HG03571 (cell line): ENCODE data around the gene NEDD8.

Experiments used
- ATAC-seq: cut with Tn5 transposase; IDR thresholded peaks from one replicate; pipeline ENCODE4 v1.9.1; 2021; ENCODE audit not compliant: unreplicated experiment

The NEDD8 gene

DNA sequence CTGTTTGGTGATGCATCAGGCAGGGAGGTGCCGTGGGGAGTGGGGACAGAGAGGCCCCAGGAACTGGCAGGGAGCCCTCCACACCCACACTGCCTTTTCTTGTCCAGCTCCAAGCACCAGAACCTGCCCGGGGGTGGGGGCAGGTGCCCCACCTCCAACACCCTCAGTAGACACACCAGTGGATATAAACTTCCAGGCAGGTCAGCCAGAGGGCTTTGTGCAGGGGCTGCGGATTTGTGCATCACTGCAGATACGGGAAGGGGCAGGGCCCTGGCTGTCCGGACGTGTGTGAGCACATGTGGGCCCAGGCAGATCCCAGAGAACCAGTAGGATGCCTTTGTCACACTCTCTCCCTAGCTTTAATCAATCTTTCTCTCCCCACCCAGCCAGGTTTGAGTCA lies 32.1 kb upstream of the NEDD8 start:
- ATAC-seq = no peak

DNA sequence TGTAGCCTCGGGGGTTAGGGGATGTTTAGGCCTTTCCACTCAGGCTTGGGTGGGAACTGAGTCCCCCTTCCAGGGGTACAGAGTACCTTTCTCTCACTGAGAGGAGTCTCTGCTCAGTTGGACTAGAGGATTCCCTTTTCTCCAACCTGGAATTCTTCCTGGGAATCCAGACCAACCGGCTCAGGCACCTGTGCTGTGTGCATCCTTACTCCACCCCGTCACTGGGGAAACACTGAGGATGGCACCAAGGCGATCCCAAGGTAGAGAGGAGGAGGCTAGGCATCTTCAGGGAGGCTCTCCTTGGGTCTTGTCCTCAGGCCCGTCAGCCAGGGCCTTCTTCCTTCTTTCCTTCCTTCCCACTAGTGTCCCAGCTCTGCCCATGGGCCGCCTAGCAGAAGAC lies 31.7 kb upstream of the NEDD8 start:
- no peak for ATAC-seq

DNA sequence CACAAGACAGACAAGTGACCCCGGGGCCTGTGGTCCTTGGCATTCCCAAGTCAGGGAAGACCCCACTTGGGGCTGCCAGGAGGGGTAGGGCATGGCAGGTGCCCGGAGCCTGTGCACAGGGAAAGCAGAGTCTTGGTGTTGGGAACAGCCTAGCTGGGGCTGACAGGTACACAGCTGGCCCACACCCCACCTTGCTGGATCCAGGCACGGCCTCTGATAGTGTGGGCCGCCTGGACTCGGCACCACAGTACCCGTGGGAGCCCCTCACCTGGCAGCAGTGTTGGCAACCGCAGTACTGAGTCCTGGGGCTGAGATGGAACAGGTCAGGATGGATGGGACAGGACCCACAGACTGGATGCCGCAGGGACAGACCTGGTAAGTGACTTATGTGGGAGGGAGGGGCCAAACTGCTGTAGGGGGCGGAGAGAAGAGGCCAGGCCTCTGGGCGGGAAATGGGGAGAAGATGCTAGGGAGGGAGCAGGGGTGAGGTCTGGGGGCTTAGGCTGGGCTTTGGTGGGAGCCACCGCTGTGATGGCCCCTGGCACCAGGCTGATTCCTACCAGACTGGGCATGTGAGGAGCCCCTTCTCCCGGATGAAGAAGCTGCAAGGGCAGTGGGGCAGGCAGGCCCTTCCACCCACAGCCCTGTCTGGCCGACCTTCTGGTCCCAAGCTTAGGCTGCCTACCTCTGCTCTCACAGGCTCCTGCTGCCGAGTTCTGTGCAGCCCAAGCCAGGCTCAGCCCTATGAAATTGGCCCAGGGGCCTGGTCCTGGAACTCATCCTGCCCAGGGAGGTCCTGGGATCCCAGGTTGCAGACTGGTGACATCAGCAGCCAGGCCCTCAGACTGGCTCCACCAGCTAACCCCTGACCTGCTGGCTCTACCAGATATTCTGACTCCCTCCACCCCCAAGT lies 30.9 kb upstream of the NEDD8 start, which contains the start of gene TGM1:
Gene TGM1, minus strand, starts transcription at position 357 of the 913 bp plus-strand sequence. CDS start 825 bp downstream, outside the sequence.
- no peak for ATAC-seq

DNA sequence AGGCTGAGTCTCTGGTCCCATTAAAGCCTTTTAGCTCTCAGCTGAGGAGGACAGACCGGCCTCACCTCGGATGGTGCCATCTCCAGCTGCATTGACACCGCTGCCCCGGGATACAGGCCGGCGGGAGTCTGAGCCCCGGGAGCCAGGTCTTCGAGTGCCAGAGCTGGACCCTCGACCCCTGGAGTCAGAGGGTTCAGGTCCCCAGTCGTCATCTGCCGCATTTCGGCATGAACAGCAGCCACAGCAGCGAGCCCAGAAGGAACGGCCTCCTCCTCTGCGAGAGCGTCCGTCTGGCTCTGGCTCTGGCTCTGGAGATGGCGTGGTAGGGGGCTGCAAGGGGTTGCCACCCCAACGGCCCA lies 29.8 kb upstream of the NEDD8 start:
- ATAC-seq = no peak

DNA sequence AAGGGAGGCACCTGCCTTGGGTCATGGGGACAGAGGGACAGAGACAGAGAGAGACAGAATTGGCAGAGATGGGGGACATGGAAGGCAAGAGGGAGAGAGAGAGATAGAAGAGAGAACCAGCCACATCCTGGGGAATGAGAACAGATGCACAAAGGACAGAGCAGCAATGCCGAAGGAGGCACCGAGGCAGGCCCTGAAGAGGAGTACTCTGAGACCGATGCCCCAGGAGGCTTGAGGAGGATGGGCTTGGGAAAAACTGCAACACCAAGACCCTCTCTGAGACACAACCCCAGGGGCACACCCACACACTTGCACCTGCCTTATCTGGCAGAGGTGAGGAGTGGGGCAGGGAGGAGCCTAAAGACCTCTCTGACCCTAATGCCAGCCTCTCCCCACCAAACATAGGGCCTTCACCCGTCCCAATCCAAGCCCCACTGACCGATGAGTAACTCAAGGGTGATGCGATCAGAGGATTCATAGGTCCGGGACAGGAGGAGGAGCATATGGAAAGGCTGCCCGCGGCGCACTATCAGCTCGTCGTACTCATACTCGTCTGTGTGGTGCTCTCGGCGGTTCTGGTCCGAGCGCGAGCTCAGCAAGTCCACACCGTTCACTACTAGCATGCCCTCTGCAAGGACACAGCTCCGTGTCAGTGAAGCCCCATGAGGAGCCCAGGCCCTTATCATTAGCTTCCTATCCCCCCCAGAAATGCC lies 29.2 kb upstream of the NEDD8 start:
- no peak for ATAC-seq

DNA sequence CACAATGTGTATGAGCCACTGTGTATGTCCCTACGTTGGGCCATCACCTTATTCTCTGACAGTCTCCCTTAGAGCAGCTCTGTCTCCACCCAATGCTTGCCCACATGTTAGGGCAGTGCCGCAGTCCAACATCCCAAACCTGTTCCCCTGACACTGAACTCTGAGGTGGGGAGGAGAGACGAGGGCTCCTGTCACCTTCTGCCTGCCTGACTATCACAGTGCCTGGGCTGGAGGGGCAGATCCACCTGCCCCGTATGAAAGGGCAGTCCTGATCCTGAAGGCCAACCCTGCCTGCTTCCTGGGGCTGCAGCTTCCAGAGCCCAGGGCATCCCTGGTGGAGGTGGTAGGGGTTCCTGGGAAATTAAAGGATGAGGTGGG lies 28.6 kb upstream of the NEDD8 start:
- ATAC-seq = no peak

DNA sequence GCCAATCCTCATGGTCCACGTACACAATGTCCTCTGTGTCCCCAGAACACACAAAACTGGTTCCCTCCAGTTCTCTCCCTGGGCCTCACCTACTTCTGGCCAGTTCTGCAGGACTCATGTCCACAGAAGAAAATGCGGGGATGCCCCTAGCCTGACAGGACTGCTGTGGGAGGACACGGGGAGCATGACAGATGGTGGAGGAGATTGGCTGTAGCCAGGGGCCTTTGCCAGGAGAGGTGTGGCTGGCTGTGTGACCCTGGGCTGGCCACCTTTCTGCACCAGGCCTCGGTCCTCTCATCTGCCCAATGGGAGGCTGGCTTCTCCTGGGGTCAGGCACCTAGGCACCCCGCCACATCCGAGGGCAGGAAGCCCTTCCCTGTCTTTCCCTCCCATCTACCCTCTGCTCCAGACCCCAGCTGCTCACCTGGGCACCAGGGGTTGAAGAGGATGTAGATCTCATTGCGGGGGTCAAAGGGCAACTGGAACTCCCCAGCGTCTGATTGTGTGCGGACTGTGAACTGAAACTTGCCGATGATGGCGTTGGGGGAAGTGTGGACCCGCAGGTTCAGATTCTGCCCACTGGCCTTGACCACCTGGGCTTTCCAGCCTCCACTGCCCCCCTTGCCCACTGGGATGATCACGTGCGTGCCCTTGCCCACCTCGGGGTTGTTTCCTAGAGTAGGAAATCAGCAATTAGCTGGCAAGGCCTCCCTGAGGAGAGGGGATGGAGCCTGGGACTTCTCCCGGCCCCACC lies 28.0 kb upstream of the NEDD8 start:
- no peak for ATAC-seq

DNA sequence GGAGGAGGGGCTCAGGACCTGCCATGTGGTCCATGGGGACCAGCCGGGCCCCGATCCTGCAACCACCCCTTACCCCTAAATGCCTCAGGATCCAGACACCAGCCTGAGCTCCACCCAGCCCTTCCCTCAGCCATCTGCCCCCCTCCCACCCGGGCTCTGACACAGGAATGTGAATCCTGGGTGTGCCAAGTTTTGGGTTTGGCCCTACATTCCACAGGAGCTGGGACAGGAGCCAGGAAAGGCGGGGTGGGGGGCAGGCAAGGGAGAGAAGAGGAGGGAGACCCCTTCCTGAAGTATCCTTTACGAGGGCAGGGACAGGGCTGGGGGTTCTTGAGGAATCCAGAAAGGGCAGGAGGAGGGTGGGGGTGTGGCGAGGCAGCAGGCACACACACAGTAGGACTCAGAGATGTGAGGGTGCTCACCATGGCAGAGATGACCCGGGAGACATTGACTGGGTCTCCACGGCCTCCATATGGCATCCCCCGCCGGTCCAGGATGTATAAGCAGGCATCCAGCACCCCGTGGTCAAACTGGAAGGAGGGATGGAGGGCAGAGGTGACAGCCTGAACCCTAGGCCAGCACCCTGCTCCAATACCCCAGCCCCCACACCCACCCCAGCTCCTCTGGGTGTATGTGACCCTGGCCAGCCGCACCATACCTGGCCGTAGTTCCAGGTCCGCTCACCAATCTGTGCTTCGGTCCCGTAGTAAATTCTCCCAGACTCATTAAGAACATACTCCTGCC lies 27.3 kb upstream of the NEDD8 start:
- ATAC-seq = no peak

DNA sequence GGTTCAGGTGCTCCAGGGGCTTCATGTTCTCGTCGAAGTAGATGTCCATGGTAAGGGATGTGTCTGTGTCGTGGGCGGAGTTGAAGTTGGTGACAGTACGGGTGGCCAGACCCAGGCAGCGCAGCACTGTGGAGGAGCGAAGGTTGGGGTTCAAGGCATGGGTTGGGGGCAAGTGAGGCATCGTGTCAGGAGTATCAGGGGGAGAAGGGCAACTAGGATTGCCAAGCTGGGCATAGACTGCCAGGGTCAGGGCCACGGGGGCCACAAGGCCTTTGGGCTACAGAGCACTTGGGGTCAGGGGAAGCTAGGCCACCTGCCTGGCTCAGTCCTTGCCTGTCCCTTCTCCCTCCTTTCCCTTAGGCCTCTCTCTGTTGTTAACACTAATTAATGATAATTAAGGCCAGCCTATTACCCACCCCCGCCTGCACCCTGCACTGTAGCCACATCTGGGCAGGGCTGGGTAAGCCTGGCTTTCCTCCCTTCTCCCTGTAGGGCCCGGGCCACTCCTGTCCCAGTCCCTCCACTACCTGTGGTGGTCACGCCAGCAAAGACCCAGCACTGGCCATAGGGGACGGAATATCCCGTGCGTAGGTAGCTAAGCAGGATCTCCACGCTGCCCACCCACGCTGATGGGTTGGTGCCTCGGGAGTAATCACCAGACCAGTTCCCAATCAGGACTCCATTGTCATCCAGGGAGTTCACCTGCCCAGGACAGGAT lies 26.5 kb upstream of the NEDD8 start:
- ATAC-seq = no peak

DNA sequence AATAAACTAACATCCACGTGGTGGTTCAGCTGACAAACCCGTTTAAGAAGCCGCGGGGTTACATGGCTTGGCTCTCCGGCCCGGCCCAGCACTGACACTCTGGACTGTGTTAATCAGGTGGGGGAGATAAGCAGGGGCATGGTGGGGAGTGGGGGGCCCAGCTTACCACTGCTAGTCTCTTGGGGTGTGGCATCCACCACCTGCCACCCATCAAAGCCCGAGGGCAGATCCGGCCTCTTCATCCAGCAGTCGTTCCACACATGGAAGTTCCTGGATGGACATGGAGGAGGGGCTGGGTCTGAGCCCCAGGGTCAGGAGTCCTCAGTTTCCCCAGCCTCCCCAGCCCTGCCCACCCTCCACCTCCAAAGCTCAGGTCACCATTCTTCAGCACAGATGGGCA lies 26.0 kb upstream of the NEDD8 start:
- ATAC-seq = no peak

DNA sequence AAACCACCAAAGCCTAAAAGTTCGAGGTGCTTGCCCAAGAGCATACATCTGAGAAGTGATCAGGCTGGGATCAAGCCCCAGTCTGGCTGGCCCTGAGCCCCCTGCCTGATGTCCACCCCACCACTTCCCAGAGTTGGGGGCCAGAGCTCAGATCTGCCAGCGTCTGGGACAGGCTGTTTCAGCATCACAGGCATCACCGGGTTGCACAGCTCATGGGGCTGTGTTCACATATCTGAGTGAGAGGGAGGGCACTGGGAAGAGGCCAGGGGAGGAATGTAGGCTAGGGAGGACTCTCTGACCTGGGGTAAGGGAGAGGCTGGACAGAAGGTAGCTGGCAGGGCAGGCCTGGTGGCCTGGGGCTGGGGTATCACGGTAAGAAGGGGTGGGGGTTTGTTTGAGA lies 24.8 kb upstream of the NEDD8 start:
- no peak for ATAC-seq

DNA sequence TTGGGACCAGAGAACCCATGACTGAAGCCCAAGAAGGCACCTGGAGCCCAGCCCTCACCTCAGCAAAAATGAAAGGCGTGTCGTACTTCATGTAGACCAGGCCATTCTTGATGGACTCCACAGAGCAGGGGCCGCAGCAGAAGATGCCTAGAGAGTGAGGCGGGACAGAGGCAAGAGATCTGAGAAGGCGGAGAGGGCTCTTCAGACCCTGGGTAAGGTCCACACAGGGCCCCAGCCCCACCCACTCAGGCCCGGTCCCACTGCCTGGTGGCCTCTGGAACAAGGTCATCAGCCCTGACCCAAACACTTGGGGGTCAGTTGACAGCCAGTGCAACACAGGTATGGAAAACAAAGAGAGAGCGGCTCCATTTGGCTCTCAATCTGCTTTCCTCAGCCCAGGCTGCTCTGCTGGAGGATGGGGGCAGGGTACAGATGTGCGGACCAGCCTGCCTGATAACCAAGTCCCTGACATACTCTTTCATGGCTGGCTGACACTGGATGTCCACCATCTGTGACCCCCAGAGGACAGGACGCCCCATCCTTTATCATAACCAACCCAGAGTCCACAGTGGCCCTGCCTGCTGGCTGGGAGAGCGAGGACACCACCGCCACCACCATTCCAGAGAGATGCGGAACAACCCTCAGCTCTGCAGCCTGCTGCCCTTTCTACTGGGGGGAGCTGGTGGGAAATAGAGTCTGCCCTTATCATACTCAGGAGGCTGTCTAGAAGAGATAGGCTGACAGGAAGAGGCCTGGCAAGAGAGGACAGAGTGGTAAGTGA lies 24.0 kb upstream of the NEDD8 start:
- ATAC-seq = no peak

DNA sequence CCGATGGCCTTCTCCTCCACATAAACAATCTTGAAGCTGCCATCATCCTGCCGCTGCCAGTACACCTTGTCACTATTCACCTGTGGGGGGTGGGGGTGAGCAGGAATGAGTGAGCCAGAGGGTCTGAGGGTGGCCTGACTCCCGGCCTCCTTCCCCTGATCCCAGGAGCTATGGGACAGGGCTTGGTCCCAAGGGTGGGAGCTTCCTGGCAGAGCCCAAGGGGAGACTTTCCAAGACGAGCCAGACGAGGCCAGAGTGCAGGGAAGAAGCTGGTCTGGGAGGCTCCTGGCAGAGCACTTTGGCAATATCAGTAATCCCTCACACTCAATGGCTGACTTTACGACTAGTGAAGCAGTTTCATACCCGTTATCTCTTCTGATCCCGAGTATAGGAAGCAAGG lies 23.3 kb upstream of the NEDD8 start:
- ATAC-seq = no peak

DNA sequence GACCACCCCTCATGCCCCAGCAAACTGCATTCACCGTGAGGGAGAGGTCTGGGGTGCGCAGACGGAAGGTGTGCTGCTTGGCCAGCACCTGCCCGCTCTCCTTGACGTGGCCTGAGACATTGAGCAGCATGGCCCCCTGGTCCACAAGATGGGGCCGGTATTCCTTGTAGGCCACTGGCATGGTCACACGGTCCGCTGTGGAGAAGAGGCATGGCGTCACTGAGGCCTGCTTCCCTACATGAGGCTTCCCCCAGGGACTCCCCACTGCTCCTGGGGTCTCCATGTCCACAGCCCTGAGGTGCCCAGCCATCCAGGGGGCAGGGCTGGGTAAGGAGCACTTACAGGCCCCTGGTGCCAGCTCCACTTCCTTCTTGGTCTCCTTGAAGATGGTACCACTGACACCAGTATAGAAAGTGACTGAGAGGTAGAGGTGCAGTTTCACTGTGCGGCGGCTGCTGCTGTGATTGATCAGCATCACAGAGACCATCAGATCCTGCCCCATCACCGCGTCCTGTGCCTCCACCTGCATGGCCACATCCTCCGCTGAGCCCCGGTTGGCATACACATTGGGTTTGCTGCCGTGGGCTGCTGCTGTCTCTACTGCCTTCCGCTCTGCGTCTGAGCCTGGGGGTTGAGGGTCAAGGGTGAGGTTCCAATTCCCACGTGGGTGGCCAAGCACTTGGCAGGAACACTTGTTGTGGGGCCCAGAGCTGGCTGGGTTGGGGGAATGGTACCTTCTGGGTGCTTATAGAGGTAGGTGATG lies 22.6 kb upstream of the NEDD8 start:
- no peak for ATAC-seq

DNA sequence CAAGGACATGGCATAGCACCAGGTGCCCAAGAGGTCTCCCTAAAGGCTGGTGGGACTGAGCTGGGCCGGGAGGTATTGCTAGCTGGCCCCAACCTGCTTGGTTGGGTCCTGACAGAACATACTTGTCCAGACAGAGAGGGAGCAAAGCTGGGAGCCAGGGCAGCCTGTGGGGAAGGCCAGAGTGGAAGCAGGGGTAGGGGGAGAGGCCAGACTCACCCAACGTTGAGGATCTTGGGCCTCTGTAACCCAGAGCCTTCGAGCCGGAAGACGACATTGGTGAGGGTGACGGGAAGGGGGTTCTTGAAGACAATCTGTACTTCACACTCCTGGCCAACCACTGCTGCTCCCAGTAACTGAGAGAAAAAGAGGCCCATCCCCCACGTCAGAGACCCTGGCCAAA lies 21.8 kb upstream of the NEDD8 start:
- ATAC-seq = no peak

DNA sequence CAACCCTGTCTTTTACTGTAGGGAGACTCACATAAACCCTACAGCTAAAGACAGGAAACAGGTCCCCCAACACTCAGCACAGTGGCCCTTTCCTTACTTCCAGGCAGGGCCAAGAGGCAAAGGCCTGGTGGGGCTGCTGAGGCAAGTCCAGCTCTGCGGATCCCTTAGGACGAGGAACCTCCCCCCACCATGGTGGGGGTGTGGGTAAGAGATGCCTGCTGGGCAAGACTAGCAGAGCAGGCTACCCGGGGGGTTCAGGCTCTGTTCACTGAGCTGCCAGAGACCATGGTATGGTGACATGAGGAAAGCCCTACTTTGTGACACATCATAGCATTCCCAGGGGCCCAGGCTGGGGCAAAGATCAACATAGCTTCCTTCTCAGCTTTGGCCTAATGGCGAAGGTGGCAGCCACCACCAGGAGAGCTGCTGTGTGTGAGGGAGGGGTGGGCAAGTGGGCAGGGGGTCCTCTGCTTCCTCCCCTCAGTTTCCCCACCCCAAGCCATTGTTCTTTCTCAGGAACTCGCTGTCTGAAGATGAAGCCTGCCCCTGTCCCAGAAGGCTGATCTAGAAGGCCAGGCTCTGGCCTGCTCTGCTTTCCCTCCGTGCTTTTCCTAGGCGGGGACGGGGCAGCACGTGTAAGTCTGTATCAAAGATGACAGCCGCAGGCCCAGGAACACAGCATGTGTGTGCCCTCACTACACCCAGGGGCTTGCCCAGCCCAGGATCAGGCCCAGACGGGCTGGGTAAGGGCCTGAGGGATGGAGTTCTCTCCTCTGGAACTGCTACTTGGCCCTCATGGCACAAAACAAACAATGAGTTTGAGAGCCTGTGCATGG lies 20.3 kb upstream of the NEDD8 start:
- ATAC-seq = no peak

DNA sequence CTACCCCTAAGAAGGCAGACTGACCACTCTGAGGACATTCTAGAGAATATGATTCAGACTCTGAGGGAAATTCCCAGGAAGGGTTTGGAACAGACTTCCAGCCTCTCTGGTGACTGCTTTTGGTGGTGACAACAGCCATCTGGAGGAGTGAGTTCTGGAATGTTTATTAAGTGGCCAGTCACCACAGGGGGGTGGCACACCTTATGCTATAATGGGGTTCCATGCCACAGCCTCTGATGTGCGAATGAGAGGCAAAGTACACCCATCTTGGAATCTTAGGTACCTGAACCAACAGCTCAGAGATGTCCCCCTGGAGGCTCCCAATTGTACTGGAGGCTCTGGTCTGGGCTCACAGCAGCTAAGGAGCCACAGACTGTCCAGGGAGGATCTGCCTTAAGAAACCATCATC lies 19.7 kb upstream of the NEDD8 start:
- ATAC-seq = no peak

DNA sequence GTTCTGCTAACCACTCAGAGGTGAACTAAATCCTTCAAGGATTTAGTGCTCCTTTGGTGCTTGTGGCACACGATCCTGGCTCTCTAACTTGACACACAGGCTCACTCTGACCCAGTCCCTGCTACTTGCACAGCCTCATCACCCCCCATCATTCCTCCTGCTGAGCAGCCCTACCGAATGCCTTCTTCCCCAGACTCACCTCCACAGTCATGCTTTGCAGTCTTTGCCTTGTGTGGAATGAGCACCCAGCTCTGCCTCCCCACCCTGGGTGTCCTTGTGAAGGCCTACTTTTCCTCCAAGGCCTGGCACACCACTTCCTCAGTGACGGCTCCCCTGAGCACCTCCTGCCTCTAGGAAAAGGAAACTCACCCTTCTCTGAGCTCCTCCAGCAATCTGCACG lies 18.2 kb upstream of the NEDD8 start:
- ATAC-seq = no peak
